GM21360 (cell line): ENCODE results near the gene BPIFB2.

Experiments
- ATAC-seq: cut with Tn5 transposase; IDR thresholded peaks from one replicate; pipeline ENCODE4 v1.9.1; 2021; ENCODE audit warnings: mild to moderate bottlenecking, moderate library complexity; ENCODE audit not compliant: unreplicated experiment

Gene BPIFB2

GRCh38 chr20:32984196-32984595 lies 23.3 kb upstream of the BPIFB2 start:
- ATAC-seq: no peak

- no peak for ATAC-seq
Measured at GRCh38 chr20:32984631-32985354, 22.7 kb upstream of the BPIFB2 start.

GRCh38 chr20:32985596-32985995 lies 21.9 kb upstream of the BPIFB2 start:
- ATAC-seq: no peak

- ATAC-seq: no peak
Measured at GRCh38 chr20:32986331-32986966, 21.1 kb upstream of the BPIFB2 start.

- no peak for ATAC-seq
Measured at GRCh38 chr20:32987044-32987825, 20.3 kb upstream of the BPIFB2 start.

GRCh38 chr20:32988008-32988407 lies 19.5 kb upstream of the BPIFB2 start:
- ATAC-seq: no peak

- ATAC-seq: no peak
Measured at GRCh38 chr20:32989507-32990283, 17.8 kb upstream of the BPIFB2 start.

- no peak for ATAC-seq
Measured at GRCh38 chr20:32990426-32990825, 17.1 kb upstream of the BPIFB2 start.

GRCh38 chr20:32991383-32991782 lies 16.1 kb upstream of the BPIFB2 start:
- ATAC-seq: no peak

GRCh38 chr20:32991792-32992641 lies 15.5 kb upstream of the BPIFB2 start:
- ATAC-seq: no peak

GRCh38 chr20:32993496-32994050 lies 13.9 kb upstream of the BPIFB2 start:
- ATAC-seq: no peak

GRCh38 chr20:32995802-32996201 lies 11.7 kb upstream of the BPIFB2 start:
- no peak for ATAC-seq

- no peak for ATAC-seq
Measured at GRCh38 chr20:32997431-32997830, 10.1 kb upstream of the BPIFB2 start.

- no peak for ATAC-seq
Measured at GRCh38 chr20:32999603-33000250, 7.8 kb upstream of the BPIFB2 start.

GRCh38 chr20:33000802-33001466 lies 6.6 kb upstream of the BPIFB2 start:
- ATAC-seq: no peak

GRCh38 chr20:33002087-33002808 lies 5.3 kb upstream of the BPIFB2 start:
- ATAC-seq: no peak

GRCh38 chr20:33004141-33004751 lies 3.3 kb upstream of the BPIFB2 start, which contains the start of gene SUN5:
Gene SUN5 (minus strand): TSS chr20:33004433. CDS start chr20:33004340, 93 bp downstream.
- no peak for ATAC-seq

GRCh38 chr20:33005132-33005566 lies 2.4 kb upstream of the BPIFB2 start:
- ATAC-seq: no peak
